ENCODE data around the gene FAM25G.
A peak's percentile ranks its signal among the peaks of the same experiment; 100 is the strongest.

The FAM25G gene

DNA sequence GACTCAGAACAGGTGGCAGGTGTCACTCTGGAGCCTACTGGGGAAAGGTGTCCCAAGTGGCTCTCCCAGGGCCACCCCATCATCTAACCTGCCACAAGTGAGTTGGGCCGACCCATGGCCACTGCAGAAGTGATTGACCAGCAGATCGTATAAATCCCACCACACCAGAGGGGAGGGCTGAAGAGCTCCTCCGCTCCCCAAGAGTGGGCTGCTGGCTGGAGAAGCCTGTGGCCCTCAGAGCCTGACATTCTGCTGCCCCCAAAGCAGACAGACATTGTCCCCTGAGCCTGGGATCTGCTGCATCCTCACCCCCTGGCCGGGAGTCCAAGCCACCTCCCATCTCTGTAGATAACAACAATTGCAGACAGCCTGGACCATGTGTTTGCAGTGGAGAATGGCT, 44.3 kb downstream of the FAM25G start:
- DNase-seq: no peak

DNA sequence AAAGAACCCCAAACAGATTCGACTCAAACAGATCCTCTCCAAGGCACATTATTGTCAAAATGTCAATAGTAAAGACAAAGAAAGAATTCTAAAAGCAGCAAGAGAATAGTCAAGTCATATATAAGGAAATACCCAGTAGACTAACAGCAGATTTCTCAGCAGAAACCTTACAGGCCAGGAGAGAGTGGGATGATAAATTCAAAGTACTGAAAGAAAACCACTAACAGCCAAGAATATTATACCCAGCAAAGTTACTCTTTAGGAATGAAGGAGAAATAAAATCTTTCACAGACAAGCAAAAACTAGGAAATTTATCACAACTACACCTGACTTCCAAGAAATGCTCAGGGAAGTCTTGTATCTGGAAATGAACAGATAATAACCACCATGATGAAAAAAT, 45.8 kb downstream of the FAM25G start:
- no peak for DNase-seq

DNA sequence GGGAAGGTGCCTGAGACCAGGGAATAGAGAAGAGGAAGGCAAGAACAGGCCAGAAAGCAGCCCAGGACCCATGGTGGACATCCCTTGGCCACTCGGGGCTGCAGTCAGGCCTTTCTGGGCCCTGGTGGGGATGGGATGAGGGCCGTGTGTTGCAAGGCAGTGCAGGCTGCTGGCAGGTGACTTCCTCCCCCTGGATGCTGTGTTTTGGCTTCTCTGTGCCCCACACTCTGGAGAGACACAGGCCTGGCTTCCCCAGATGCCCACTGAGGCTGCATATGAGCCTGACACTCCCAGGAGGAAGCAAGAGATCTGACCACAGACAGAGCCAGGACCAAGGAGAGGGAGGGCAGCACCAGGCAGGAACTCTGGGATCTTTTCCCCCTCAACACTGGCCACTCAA, 47.5 kb downstream of the FAM25G start:
- no peak for DNase-seq

DNA sequence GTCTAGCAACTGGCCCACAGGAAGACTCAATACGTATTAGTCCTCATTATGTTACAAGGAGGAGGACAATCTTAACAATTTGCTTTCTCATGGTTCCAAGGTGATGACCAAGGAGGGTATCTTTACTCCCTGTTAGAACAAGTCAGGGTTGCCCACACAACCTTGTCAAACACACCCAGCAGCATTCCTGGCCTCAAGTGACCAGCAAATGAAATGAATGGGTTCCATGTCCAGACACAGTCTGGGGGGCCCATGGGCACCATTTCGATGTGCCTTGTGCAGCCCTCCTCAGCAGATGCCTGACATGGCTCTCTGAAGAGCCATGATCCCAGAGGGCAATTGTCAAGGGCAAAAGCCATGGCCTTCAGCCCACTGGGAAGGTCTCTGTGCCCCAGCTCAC, 48.4 kb downstream of the FAM25G start:
- no peak for DNase-seq

DNA sequence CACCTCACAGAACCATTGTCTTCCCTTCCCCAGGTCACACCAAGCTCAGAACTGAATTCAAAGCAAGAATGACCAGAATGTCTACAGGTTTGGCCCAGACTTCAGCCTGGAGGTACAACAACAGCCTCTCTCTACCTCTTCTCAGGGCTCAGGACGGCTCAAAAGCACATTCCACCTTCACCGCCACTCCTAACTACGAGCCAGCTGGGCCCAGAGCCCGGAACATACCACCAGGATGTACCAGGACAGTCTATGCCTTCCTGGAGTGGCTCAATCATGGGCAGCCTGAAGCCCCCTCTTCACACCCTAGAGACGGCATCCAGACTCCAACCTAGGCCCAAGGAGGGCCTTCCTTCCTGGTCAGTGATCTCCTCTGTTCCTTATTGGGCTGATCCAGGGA, 49.1 kb downstream of the FAM25G start:
- no peak for DNase-seq

DNA sequence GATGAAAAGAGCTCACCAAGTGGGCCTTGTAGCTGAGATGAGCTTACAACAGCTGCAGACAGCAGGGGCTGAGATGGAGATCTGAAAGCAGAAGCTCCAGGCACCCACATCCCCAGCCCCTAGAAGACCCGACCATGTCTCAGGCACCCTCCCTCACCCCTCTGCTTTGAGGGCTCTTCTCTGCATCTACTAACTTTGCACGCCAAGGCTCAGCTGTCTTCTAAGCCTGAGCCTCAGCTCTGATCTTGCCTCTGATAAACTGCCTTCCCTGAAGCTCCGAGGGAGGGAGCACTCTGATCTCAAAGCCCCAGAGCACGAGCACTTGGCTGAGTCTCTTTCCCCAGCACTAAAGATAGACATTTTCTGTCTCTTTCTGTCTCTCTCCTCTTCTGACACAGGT, 49.6 kb downstream of the FAM25G start:
- no peak for DNase-seq

DNA sequence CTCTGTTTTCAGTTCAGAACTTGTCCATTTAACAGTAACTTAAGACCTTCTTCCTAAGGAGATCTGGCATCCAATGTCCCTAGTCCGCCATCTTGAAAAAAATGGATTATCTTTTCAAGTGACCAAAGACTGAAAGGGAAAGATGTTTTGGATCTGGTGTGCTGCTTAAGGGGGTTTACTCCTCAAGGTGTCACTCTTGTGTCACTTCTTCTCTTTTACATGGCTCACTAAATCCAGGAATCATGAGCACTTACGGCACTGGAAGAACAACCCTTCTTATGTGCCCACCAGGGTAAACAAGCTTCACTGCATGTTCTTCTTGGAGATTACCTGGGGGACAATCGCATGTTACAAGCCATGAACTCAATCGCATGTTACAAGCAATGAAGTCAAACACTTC, 51.3 kb downstream of the FAM25G start:
- DNase-seq: no peak

DNA sequence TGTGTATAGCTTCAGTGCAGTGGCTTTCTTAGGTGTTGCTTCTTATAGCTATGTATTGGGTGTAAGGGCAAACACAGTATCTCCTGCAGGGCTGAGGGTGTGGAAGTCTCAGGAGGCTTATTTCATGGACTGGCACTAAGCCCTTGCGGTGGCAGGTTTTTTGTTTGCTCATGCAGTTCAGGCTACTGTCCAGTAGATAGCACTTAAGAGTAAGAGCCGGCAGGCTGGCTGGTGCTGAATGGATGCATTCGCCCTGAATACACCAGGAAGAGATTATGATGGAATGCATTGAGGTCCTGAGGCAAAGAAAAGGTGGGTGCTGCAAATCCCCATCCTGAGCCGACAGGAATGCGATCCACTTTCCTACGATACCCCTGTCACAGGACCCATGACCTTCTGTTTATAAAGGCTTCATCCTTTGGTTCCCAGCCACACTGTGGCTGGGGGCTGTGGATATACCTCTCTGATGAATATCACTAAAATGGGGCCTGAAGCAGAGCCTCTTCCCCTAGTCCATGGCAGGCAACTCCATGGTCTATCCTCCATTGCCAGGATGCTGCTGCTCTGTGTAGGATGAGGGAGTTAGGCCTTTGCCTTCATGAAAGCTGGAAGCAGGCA, 52.5 kb downstream of the FAM25G start:
- peak; percentile 45 for DNase-seq

Measured in NCI-H69 (cell line).